ENCODE measurements around the gene WDR43. TPM values are rescaled to one million over a fixed set of nuclear protein-coding genes. Genes with fewer than 3 reads are reported as not detected.
"Not testable (repeated sequence)": the region's sequence is repeated elsewhere in the genome, so short reads cannot be mapped to it uniquely, and the experiment has no call there.

WDR43 gene
- total RNA-seq, 1 donor from 2014 or later, result 92.5 TPM

- intact Hi-C loops (cut with micrococcal nuclease), result loop anchor here (1.0 to 10.0 kb wide), 7 partner anchors 56 to 1116 kb away; no protein-coding TSS in a partner anchor
Measured at GRCh38 chr2:28958689-28959088, 64.2 kb downstream of the WDR43 start.

- intact Hi-C loops (cut with micrococcal nuclease), result no loop called here
Measured at GRCh38 chr2:28960401-28960800, 65.9 kb downstream of the WDR43 start.

- intact Hi-C loops (cut with micrococcal nuclease), result no loop called here
Measured at GRCh38 chr2:28962505-28962904, 68.0 kb downstream of the WDR43 start.

- intact Hi-C loops (cut with micrococcal nuclease), result no loop called here
Measured at GRCh38 chr2:28970464-28971160, 76.1 kb downstream of the WDR43 start.

GRCh38 chr2:28972778-28973335, 78.4 kb downstream of the WDR43 start:
- intact Hi-C loops (cut with micrococcal nuclease), result no loop called here

GRCh38 chr2:28974252-28974651, 79.8 kb downstream of the WDR43 start:
- intact Hi-C loops (cut with micrococcal nuclease), result no loop called here

- intact Hi-C loops (cut with micrococcal nuclease), result no loop called here
Measured at GRCh38 chr2:28975671-28976070, 81.2 kb downstream of the WDR43 start.

GRCh38 chr2:28976584-28976983, 82.1 kb downstream of the WDR43 start:
- intact Hi-C loops (cut with micrococcal nuclease), result no loop called here

- intact Hi-C loops (cut with micrococcal nuclease), result no loop called here
Measured at GRCh38 chr2:28977176-28977875, 82.9 kb downstream of the WDR43 start.

GRCh38 chr2:28978001-28978400, 83.5 kb downstream of the WDR43 start:
- intact Hi-C loops (cut with micrococcal nuclease), result not testable (repeated sequence)

- intact Hi-C loops (cut with micrococcal nuclease), result no loop called here
Measured at GRCh38 chr2:28978606-28979005, 84.1 kb downstream of the WDR43 start.

GRCh38 chr2:28979041-28979440, 84.6 kb downstream of the WDR43 start:
- intact Hi-C loops (cut with micrococcal nuclease), result no loop called here

GRCh38 chr2:28979576-28980366, 85.3 kb downstream of the WDR43 start:
- intact Hi-C loops (cut with micrococcal nuclease), result no loop called here

- intact Hi-C loops (cut with micrococcal nuclease), result no loop called here
Measured at GRCh38 chr2:28980368-28981015, 86.0 kb downstream of the WDR43 start.

GRCh38 chr2:28981016-28981441, 86.6 kb downstream of the WDR43 start, which contains the start of gene TOGARAM2:
Gene TOGARAM2 (plus strand): TSS chr2:28981298. CDS start chr2:28994835, 13,537 bp downstream.
- intact Hi-C loops (cut with micrococcal nuclease), result no loop called here

- intact Hi-C loops (cut with micrococcal nuclease), result no loop called here
Measured at GRCh38 chr2:28981620-28982376, 87.3 kb downstream of the WDR43 start.

- intact Hi-C loops (cut with micrococcal nuclease), result no loop called here
Measured at GRCh38 chr2:28982381-28982950, 88.0 kb downstream of the WDR43 start.

GRCh38 chr2:28986429-28986828, 92.0 kb downstream of the WDR43 start:
- intact Hi-C loops (cut with micrococcal nuclease), result no loop called here

- intact Hi-C loops (cut with micrococcal nuclease), result no loop called here
Measured at GRCh38 chr2:28989973-28990372, 95.5 kb downstream of the WDR43 start.

- intact Hi-C loops (cut with micrococcal nuclease), result no loop called here
Measured at GRCh38 chr2:28990445-28990844, 96.0 kb downstream of the WDR43 start.

Measured in T-helper 1 cell treated with Interleukin-12 subunit alpha and Interleukin-12 subunit beta and Interleukin-4 antibody, amounts not matched to agents 30 ng/mL and 1 ng/mL, for 36 hours (primary cell).